ENCODE results near the gene RAD51B. TPM values are rescaled to one million over a fixed set of nuclear protein-coding genes. Genes with fewer than 3 reads are reported as not detected.
A peak's percentile ranks its signal among the peaks of the same experiment; 100 is the strongest.
"Not testable (repeated sequence)": the region's sequence is repeated elsewhere in the genome, so short reads cannot be mapped to it uniquely, and the experiment has no call there.

Gene RAD51B
- total RNA-seq, 1 experiment from 2014 or later, result 103 TPM

DNA sequence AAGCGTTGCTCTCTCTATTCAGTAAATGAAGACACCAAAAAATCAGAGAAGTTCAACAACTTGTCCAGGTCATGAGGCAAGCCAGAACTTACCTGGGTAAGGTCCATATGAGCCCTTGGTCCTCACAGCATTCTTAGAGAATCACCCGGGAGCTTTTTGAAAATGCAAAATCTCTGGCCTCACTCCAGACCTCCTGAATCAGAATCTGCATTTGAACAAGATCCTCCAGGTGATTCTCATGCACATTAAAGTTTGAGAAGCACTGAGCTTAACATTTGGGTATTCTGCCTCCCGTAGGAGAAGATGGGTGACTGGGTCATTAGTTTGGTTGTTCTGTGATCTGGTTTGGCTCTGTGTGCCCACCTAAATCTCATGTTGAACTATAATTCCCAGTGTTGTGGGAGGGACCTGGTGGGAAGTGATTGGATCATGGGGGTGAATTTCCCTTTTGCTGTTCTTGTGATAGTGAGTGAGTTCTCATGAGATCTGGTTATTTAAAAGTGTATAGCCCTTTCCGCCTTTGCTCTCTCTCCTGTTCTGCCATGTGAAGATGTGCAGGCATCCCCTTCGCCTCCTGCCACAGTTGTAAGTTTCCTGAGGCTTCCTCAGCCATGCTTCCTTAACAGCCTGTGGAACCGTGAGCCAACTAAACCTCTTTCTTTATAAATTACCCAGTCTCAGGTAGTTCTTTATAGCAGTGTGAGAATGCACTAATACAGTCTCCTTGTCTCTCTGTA, 221.2 kb downstream of the RAD51B start:
- no peak for DNase-seq (ENCODE audit: low spot score)
- in situ Hi-C loops (cut with HindIII; ENCODE audit: low sequenced_read_pairs), result no loop called here

DNA sequence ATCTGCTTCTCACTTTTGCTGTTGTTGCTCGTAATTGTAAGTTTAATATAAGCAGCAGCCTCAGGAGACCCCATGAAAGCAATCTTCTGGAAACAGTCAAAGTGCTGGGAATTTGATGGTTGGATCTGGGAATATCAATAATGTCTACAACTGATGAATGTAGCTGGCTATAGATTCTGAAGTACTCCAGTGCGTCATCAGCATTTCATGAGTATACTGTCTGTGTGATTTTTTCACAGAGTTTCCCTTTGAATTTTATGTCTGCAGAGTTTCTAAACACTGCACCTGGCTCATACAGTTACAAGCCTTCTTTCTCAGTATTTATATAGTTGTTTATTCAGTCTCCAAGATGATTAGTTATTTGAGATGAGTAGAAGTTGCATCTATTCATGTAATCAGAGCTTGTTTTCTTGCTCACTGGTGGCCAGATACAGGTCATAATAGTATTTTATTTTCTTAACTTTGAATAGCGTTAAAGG, 222.3 kb downstream of the RAD51B start:
- DNase-seq (ENCODE audit: low spot score), result no peak
- in situ Hi-C loops (cut with HindIII; ENCODE audit: low sequenced_read_pairs), result no loop called here

DNA sequence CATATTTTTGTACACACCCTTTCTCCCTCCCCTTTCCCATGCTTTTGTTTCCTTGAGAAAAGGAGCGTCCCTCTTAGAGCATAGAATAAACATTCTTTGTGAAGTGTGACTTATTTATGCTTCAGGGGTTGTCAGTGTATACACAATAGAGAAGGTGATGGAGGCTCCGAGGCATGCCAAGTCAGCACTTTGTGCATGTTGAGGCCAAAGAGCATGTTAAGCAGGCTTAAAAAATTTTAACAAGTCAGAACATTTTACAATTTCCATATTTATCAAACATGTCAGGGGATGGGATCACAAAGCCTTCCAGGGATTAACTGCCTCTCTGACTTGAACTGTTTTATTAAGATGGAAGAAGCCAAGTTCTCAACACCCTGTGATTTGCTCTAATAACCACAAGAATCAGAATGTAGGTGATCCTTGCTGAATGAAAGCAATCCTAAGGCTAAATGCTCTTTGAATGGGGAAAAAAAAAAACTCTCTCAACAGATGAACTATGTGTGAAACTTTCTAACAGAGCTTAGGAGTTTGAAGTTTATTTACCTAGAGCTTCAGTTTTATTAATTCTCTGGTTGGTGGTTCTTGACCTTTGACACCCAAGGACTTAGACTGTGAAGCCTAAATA, 223.1 kb downstream of the RAD51B start:
- DNase-seq (ENCODE audit: low spot score), result peak; percentile 13

DNA sequence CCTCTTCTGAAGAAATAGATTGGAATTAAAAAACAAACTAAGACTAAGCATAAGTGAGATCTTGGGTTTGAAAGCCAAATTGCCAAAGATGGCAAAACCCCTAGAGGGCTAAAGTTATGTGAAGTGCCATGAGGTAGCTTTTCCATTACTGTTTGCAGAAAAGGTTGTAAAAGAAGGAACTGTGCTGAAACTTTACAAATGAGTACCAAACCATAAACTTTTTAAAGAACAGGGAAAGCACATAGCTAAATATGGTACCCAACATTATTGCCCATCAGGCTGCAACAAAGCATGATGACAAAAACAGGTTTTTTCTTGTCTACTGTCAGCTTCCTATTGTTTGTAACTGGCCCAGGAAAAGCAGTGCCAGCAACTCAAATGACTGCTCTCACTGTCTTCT, 224.2 kb downstream of the RAD51B start:
- in situ Hi-C loops (cut with HindIII; ENCODE audit: low sequenced_read_pairs), result no loop called here
- DNase-seq (ENCODE audit: low spot score), result no peak

More for the DNA sequence above, 223.1 kb downstream of the RAD51B start:
- in situ Hi-C loops (cut with HindIII; ENCODE audit: low sequenced_read_pairs), result no loop called here

DNA sequence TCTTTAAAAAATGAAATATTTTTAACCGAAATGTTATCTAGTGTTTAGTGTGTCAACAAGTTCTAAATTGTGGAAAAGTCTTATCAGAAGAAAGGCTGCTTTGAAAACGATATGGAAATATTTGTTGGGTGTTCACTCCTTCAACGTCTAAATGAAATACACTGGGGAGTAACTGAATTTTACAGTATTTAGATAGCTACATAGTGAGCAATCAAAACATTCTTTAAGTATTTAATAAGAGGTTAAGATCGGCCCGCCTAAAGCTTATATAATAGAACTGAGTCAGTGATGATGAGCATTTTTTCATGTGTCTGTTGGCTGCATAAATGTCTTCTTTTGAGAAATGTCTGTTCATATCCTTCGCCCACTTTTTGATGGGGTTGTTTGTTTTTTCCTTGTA, 228.3 kb downstream of the RAD51B start:
- no peak for DNase-seq (ENCODE audit: low spot score)
- in situ Hi-C loops (cut with HindIII; ENCODE audit: low sequenced_read_pairs), result no loop called here

DNA sequence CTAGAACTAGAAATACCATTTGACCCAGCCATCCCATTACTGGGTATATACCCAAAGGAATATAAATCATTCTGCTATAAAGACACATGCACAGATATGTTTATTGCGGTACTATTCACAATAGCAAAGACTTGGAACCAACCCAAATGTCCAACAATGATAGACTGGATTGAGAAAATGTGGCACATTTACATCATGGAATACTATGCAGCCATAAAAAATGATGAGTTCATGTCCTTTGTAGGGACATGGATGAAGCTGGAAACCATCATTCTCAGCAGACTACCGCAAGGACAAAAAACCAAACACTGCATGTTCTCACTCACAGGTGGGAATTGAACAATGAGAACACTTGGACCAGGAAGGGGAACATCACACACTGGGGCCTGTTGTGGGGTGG, 229.2 kb downstream of the RAD51B start:
- DNase-seq (ENCODE audit: low spot score); in situ Hi-C loops (cut with HindIII; ENCODE audit: low sequenced_read_pairs): not testable (repeated sequence)

DNA sequence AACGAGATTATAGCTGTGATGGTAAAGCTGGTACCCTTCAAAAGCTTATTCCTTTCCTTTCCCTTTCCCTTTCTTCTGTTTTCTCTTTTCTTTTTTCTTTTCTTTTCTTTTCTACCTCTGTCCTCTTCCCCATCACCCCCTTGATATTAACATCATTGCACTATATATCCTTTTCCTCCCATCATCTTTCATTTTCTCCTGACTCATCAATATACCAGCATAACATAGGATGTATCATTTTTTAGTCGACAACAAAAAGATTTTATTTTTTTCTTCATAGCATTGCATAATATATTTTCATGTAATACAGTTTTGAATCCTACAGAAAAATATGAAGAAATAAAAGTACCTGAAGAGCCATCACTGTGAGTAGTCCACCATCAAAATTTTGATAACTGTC, 230.6 kb downstream of the RAD51B start:
- DNase-seq (ENCODE audit: low spot score), result no peak
- in situ Hi-C loops (cut with HindIII; ENCODE audit: low sequenced_read_pairs), result no loop called here

DNA sequence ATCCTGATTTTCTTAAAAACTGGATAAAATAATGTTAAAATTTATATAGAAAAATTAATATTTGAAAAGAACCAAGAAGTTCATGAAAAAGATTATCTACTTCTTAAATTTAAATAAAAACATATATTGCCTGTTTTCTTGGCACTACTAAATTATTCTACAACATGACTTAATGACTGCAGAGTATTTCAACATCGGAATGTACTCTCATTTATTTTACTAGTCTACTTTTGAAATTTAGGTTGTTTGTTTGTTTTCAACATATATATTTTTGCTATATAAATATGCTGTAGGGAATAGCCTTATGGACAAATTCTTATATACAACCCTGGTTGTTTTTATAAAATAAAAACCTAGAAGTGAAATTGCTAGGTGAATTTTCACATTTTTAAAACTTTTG, 231.6 kb downstream of the RAD51B start:
- in situ Hi-C loops (cut with HindIII; ENCODE audit: low sequenced_read_pairs), result no loop called here
- no peak for DNase-seq (ENCODE audit: low spot score)

DNA sequence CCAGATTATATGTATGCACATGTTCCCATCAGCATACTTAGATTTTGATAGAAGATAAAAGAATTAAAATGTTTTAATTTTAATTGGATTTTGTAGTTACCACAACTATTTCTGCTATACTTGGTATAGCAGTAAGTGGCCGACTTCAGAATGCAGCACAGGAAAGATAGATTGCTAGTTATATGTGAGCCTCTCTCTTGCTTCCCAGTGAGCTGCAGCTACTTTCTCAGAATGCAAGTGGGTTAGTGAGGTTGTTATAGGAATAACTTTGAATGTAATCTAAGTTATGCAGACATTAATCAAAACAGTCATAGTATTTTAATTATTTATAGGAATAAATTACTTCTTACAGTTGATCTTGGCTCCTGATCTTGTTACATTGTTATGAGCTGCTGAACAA, 240.6 kb downstream of the RAD51B start:
- DNase-seq (ENCODE audit: low spot score), result no peak
- in situ Hi-C loops (cut with HindIII; ENCODE audit: low sequenced_read_pairs), result no loop called here

DNA sequence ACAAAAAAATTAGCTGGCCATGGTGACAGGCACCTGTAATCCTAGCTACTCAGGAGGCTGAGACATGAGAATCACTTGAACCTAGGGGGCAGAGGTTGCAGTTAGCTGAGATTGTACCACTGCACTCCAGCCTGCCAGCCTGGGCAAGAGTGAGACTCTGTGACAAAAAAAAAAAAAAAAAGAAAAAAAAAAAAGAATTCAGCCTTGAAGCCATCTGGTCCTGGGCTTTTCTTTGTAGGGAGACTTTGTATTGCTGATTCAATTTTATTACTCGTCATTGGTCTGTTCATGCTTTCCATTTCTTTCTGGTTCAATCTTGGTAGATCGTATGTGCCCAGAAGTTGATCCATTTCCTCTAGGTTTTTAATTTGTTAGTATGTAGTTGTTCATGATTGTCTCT, 243.1 kb downstream of the RAD51B start:
- in situ Hi-C loops (cut with HindIII; ENCODE audit: low sequenced_read_pairs), result no loop called here
- DNase-seq (ENCODE audit: low spot score), result no peak

DNA sequence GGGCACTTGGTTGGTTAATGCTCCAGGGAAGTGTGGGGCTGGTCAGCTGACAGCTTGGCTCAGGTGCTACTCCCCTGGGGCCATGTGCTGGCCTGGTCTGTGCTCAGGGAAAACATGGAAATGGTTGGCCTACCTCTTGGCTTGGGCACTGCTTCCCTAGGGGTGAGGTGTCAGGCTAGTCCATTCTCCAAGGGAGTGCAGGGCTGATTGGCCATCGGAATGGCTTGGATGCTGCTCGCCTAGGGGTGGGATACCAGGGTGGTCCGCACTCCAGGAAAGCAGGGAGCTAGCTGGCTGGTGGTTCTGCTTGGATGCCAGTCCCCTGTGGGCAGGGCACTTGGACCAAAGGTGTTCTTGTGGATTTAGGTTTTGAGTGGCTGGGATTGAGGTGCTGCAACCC, 245.7 kb downstream of the RAD51B start:
- no peak for DNase-seq (ENCODE audit: low spot score)
- in situ Hi-C loops (cut with HindIII; ENCODE audit: low sequenced_read_pairs), result no loop called here

DNA sequence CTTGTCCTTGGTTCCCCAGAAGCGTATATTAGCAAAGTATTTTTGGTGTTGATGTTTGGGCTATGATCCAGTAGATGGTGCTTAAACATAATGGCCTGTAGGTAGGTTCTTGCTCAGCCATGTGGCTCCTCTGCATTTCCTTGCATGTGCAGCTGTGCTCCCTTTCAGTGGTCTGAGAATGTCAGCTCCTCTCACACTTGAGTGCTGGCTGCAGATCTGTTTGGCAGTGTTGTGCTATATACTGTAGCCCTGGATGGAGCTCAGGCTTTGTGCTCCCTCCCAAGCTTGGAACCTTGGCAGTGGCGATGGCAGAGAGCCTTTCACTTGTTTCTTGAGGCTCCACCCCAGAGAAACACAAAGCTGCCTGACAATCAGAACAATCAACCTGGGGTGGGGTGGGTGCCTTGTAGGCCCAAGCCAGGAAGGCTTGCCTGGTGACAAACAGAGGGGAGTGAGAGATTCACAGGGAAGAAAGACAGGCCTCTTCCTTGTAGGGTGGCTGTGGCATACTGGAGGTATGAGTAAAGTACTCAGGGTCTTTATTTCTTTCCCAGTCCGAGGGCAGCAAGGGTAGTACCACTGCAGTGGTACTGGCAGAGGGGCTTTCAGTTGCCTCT, 255.3 kb downstream of the RAD51B start:
- in situ Hi-C loops (cut with HindIII; ENCODE audit: low sequenced_read_pairs), result no loop called here

DNA sequence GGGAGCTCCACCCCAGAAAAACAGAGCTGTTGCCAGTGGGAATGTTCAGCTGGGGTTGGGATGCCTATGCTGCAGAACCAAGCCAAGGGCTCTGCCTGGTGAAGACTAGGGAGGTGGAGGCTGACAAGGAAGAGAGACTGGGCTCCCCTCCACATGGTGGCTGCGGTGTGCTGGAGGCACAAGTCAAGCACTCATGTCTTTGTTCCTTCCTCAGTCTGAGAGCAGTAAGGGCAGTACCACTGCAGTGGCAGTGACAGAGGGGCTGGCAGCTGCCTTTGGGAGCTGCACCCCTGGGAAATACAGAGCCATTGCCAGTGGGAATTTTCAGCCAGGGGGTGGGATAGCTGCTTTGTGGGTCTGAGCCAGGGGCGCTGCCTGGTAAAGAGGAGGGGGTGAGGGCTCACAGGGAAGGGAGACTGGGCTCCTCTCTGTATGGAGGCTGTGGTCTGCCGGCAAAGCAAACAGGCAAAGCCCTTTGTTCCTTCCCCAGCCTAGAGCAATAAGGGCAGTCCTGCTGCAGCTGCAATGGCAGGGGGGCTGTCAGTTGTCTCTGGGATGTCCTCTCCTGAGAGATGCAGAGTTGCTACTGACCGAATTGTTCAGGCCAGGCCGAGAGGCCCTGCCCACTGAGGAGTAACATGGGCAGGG, 255.9 kb downstream of the RAD51B start:
- in situ Hi-C loops (cut with HindIII; ENCODE audit: low sequenced_read_pairs), result no loop called here
- no peak for DNase-seq (ENCODE audit: low spot score)

More for the DNA sequence above, 255.3 kb downstream of the RAD51B start:
- DNase-seq (ENCODE audit: low spot score), result no peak

DNA sequence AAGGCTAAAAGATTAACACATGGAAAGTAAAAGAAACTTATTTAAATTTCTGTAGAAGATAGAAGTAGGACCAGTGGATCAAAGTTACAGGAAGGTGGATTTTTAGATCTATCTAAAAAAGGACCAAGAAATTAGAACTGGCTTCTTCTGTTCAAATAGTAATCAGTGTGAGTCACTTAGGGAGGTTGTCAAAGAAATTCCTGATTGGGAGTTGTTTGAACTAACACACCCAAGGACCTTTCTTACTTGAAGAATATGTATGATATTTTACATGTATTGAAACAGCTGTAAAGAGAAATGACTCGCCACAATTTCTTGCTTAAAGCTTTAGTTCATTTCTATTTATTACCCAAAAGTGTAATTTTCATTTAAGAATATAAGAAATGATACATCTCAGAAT, 256.9 kb downstream of the RAD51B start:
- in situ Hi-C loops (cut with HindIII; ENCODE audit: low sequenced_read_pairs), result no loop called here
- no peak for DNase-seq (ENCODE audit: low spot score)

DNA sequence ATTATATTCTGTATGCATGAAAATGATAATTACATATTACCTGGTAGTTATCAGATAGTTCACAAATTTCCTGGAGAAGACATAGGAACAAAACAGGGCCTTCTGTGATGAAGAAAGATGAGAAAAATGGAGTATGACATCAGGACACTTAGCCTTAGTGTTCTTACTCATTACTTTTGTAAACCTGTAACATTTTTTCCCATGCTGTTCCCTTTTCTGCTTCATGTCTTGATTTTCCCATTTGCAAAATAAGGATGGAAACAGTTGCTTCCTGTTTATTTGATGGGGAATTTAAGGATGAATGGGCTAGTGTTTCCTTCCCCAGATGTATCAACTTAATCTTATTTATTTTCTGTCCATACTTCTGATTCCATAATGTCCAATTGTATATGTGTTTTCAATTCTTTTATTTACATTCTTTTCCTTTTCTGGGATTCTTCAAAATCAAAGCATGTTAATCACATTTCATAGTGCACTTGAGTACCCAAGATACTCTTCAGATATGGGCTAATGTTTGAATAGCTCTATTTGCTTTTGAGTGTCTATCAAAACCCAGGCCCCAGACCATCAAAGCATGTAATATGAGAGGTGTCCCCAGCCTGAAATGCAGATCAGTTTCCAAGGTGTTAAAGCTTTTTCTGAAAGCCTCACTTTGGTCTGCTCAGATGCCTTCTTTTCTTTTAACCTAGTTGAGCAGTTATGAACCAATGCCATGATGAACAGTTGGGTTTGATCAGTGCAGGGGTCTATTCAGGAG, 260.5 kb downstream of the RAD51B start:
- in situ Hi-C loops (cut with HindIII; ENCODE audit: low sequenced_read_pairs), result no loop called here
- no peak for DNase-seq (ENCODE audit: low spot score)

DNA sequence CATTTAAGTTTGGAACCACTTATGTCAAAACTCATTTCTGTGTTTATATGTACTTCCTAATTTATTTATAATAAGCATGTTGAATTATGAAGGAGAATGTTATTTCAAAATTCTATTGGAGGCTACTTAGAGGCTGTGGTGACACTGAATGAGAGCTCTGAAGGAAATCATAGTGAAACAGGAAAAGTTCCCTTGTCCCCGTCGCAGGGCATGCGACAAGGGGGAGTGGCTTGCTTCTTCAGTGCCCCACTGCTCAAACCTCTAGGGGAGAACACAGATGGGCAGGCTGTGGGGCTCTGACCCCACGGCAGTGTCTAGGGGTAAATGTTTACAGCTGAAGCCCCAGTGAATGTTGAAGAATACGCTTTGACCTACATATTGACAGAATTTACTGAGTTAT, 261.9 kb downstream of the RAD51B start:
- in situ Hi-C loops (cut with HindIII; ENCODE audit: low sequenced_read_pairs), result no loop called here
- DNase-seq (ENCODE audit: low spot score), result no peak

DNA sequence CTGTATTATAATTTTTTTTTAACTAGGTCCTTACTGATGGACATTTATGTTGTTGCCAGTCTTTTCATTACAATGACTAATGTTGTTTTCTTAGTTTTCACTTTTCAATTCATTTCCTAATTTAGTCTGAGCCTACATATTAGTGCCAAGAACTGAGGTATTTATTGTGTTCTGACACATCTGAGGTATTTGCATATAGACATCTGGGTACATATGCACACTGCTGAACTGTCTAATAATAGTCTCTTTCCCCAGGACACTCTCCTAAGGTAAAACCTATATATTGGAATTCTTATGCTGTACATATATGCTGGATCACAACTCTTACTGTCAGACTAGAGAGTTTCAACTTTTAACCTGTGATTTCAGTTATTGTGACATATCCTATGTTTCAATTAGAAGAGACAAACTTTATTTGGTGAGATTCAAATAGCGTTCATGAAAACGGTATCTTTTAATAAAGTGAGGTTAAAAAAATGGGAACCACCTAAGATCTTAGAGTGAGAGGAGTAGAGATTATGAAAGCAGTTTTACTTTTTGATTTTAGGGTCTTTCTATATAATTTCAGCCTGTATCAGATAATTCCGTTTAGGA, 263.2 kb downstream of the RAD51B start:
- in situ Hi-C loops (cut with HindIII; ENCODE audit: low sequenced_read_pairs), result no loop called here
- DNase-seq (ENCODE audit: low spot score), result no peak

DNA sequence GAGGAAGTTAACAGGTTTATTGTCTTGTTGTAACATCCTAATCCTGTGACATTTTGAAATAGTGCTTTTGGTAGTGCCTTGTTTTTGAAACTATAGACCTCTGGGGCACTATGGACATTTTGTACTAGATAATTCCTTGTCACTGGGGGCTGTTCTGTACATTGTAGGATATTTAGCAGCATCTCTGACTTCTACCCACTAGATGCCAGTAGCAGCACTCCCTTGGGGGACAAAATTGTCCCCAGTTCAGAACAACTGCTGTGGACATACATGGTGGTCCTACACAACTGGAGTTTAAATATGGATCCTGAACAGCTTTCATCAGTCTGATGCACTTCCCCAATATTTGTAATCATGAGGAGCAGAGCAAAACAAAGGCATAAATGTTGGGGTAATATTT, 264.7 kb downstream of the RAD51B start:
- no peak for DNase-seq (ENCODE audit: low spot score)
- in situ Hi-C loops (cut with HindIII; ENCODE audit: low sequenced_read_pairs), result no loop called here

DNA sequence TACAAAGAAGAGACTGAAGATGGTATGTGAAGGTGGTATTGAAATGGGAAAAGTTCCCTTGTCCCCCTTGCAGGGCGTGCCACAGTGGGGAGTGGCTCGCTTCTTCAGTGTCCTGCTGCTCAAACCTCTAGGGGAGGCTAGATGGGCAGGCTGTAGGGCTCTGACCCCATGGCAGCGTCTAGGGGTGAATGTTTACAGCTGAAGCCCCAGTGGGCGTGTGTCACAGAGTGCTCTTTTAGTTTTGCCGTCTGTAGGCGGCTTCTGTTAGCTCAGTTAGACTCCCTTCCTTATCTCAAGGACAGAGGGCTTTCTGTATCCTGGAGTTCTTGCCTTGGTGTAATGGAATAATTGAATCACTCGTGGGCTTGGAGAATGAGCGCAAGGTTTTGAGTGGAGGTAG, 266.2 kb downstream of the RAD51B start:
- DNase-seq (ENCODE audit: low spot score), result no peak
- in situ Hi-C loops (cut with HindIII; ENCODE audit: low sequenced_read_pairs), result no loop called here
